GM04504 (cell line): Measurements from ENCODE around the gene RNASE8.
"Not testable (repeated sequence)": the region's sequence is repeated elsewhere in the genome, so short reads cannot be mapped to it uniquely, and the experiment has no call there.

Experiments
- DNase-seq: peaks from one replicate; pipeline ENCODE4 v3.0.0-alpha.2; 2012; ENCODE audit warnings: low read depth

RNASE8 gene

GRCh38 chr14:21030531-21030930, 27.1 kb upstream of the RNASE8 start:
- DNase-seq: no peak

- DNase-seq: no peak
Measured at GRCh38 chr14:21032326-21033132, 25.1 kb upstream of the RNASE8 start.

- DNase-seq: no peak
Measured at GRCh38 chr14:21033133-21033698, 24.4 kb upstream of the RNASE8 start.

GRCh38 chr14:21034707-21035106, 22.9 kb upstream of the RNASE8 start, which contains the start of gene RNASE13:
TSS of gene RNASE13 (minus strand) at chr14:21034807. CDS start at chr14:21034288, 519 bp downstream.
- no peak for DNase-seq

- no peak for DNase-seq
Measured at GRCh38 chr14:21036751-21037150, 20.9 kb upstream of the RNASE8 start.

- DNase-seq: no peak
Measured at GRCh38 chr14:21037156-21037555, 20.5 kb upstream of the RNASE8 start.

- DNase-seq: peak; percentile 24
Measured at GRCh38 chr14:21038441-21039422, 18.9 kb upstream of the RNASE8 start.

GRCh38 chr14:21039585-21040369, 17.8 kb upstream of the RNASE8 start:
- no peak for DNase-seq

GRCh38 chr14:21040370-21040925, 17.2 kb upstream of the RNASE8 start:
- DNase-seq: no peak

GRCh38 chr14:21040941-21041340, 16.7 kb upstream of the RNASE8 start:
- not testable (repeated sequence) for DNase-seq

- peak; percentile 44 for DNase-seq
Measured at GRCh38 chr14:21041676-21042433, 15.8 kb upstream of the RNASE8 start, which contains the start of gene RNASE7. TSS of gene RNASE7 (plus strand) at chr14:21042362. CDS start at chr14:21042993, 631 bp downstream.

- no peak for DNase-seq
Measured at GRCh38 chr14:21042918-21043317, 14.7 kb upstream of the RNASE8 start.

- DNase-seq: no peak
Measured at GRCh38 chr14:21043387-21043973, 14.1 kb upstream of the RNASE8 start.

GRCh38 chr14:21043974-21044618, 13.5 kb upstream of the RNASE8 start:
- no peak for DNase-seq

GRCh38 chr14:21047378-21047781, 10.2 kb upstream of the RNASE8 start:
- DNase-seq: peak; percentile 74

GRCh38 chr14:21048638-21049037, 9.0 kb upstream of the RNASE8 start:
- DNase-seq: no peak

GRCh38 chr14:21049271-21049673, 8.3 kb upstream of the RNASE8 start:
- DNase-seq: peak; percentile 24

- no peak for DNase-seq
Measured at GRCh38 chr14:21050597-21050996, 7.0 kb upstream of the RNASE8 start.
